ENCODE measurements around the gene RBBP6. TPM values are rescaled to one million over a fixed set of nuclear protein-coding genes. Genes with fewer than 3 reads are reported as not detected.

RBBP6 gene
- total and polyA plus RNA-seq, 9 of the 15 experiments (the other 6 are each of a cell fraction or from before 2014, with no cell fraction given) = 19.2 to 76.6 (median 42.7) TPM

DNA sequence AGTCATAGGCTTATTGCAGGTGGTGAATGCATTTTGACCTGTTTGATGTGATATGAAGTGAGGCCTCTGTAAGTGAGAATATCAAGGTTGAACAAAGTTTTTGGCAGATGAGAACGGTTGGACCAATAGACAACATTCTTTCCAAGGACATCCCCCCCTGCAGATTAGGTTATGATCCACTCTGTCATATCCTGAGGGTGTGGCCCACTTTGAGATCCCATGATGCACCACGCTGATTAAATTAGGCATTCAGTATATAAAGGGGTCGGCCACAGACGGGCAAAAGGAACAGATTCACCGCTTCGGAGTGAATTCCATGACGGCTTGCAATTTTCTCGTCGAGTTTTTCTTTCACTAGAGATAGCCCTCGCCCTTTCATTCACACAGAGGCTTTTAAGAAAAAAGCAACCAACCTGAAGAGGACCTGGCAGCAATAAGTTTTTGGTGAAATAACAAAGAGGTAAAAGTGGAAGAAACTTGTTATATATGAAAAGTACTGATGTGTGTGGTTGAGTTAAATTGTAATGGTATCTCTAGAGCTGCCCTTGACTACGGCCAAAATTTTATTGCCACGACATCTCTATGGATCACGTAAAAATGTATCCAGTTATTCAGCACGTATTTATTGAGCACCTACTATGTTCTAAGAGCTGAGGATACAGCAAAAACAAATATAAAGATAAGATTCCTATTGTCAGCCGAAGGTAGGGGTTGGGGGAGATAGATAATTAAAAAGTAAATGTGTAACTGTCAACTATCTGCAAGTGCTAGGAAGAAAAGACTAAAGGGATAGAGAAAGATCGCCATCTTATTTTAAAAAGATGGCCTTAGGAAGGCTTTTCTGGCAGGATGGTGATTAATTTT lies 1.7 kb upstream of the RBBP6 start (continued):
- TF ChIP-seq SIN3B (IDR thresholded peaks at IDR 0.05; ENCODE audit: low read depth) (no peak), SUPT5H (IDR thresholded peaks at IDR 0.05) (peak; percentile 77), ZKSCAN1 (IDR thresholded peaks at IDR 0.05; ENCODE audit: low read depth, low read length) (no peak), POLR3A (IDR thresholded peaks at IDR 0.05; ENCODE audit: borderline replicate concordance, extremely low read depth, insufficient read depth, insufficient read length) (no peak), FOSL1 (tag; conservative IDR thresholded peaks at IDR 0.05) (no peak), ZNF583 (CRISPR knock-in tag; IDR thresholded peaks at IDR 0.05) (no peak), CC2D1A (IDR thresholded peaks at IDR 0.05) (no peak), NCOA6 (IDR thresholded peaks at IDR 0.05) (no peak), BCOR (IDR thresholded peaks at IDR 0.05) (no peak), ERF (CRISPR knock-in tag; IDR thresholded peaks at IDR 0.05) (no peak), NCOA1 (IDR thresholded peaks at IDR 0.05; ENCODE audit: low read depth) (no peak), NCOA2 (IDR thresholded peaks at IDR 0.05; ENCODE audit: partially characterized antibody in 2 of 2) (no peak), DPF2 (IDR thresholded peaks at IDR 0.05) (no peak), ZNF263 (CRISPR knock-in tag; IDR thresholded peaks at IDR 0.05; ENCODE audit: borderline replicate concordance) (no peak), TEAD2 (tag; IDR thresholded peaks at IDR 0.05) (no peak), NFE2L1 (tag; IDR thresholded peaks at IDR 0.05; ENCODE audit: borderline replicate concordance, low read depth) (no peak), HCFC1 (IDR thresholded peaks at IDR 0.05; ENCODE audit: low read depth, low read length) (0 out of 2 replicates have a peak, but pooled peaks have one; percentile 18), FOXM1 (IDR thresholded peaks at IDR 0.05; ENCODE audit: low read depth) (0 out of 2 replicates have a peak, but pooled peaks have one; percentile 40), FOXM1 (CRISPR knock-in tag; IDR thresholded peaks at IDR 0.05; ENCODE audit: low read depth) (no peak), ZNF311 (CRISPR knock-in tag; IDR thresholded peaks at IDR 0.05) (no peak), TAF9B (IDR thresholded peaks at IDR 0.05; ENCODE audit: partially characterized antibody) (no peak), RBM25 (IDR thresholded peaks at IDR 0.05; ENCODE audit: low read depth, low read length, severe bottlenecking) (peak; percentile 41), POLR2G (IDR thresholded peaks at IDR 0.05; ENCODE audit: low read depth, low read length) (0 out of 2 replicates have a peak, but pooled peaks have one; percentile 25), HIVEP1 (CRISPR knock-in tag; IDR thresholded peaks at IDR 0.05) (no peak), CREM (IDR thresholded peaks at IDR 0.05; ENCODE audit: low read depth) (peak; percentile 68; the same call in 1 of the 2 replicates)
- TF ChIP-seq, protein P1, sequence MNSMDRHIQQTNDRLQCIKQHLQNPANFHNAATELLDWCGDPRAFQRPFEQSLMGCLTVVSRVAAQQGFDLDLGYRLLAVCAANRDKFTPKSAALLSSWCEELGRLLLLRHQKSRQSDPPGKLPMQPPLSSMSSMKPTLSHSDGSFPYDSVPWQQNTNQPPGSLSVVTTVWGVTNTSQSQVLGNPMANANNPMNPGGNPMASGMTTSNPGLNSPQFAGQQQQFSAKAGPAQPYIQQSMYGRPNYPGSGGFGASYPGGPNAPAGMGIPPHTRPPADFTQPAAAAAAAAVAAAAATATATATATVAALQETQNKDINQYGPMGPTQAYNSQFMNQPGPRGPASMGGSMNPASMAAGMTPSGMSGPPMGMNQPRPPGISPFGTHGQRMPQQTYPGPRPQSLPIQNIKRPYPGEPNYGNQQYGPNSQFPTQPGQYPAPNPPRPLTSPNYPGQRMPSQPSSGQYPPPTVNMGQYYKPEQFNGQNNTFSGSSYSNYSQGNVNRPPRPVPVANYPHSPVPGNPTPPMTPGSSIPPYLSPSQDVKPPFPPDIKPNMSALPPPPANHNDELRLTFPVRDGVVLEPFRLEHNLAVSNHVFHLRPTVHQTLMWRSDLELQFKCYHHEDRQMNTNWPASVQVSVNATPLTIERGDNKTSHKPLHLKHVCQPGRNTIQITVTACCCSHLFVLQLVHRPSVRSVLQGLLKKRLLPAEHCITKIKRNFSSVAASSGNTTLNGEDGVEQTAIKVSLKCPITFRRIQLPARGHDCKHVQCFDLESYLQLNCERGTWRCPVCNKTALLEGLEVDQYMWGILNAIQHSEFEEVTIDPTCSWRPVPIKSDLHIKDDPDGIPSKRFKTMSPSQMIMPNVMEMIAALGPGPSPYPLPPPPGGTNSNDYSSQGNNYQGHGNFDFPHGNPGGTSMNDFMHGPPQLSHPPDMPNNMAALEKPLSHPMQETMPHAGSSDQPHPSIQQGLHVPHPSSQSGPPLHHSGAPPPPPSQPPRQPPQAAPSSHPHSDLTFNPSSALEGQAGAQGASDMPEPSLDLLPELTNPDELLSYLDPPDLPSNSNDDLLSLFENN (IDR thresholded peaks at IDR 0.05; ENCODE audit: low read depth in 2 of 2, low read length in 2 of 2) = no peak
